Dendritic cell treated with granulocyte-macrophage colony-stimulating factor and Interleukin-4, amounts not matched to agents 40 ng/mL and 50 ng/mL, for 4 days (primary cell): Measurements from ENCODE around the gene TNFSF12.

ENCODE experiments used
- H3K27ac Mint-ChIP-seq: one replicate; pipeline ENCODE4 v1.8.0; 2022; ENCODE audit warnings: mild to moderate bottlenecking, mixed read lengths
- H3K27me3 Mint-ChIP-seq: one replicate; pipeline ENCODE4 v1.8.0; 2022; ENCODE audit warnings: mild to moderate bottlenecking, mixed read lengths
- H3K36me3 Mint-ChIP-seq: one replicate; pipeline ENCODE4 v1.8.0; 2022; ENCODE audit warnings: low read depth, mixed read lengths
- H3K4me1 Mint-ChIP-seq: one replicate; pipeline ENCODE4 v1.8.0; 2022; ENCODE audit warnings: low read depth, mixed read lengths
- H3K4me3 Mint-ChIP-seq: one replicate; pipeline ENCODE4 v1.8.0; 2022; ENCODE audit warnings: mild to moderate bottlenecking, moderate library complexity, mixed read lengths
- H3K9me3 Mint-ChIP-seq: one replicate; pipeline ENCODE4 v1.8.0; 2022; ENCODE audit warnings: mixed read lengths
- intact Hi-C: fragments of 100-400 bp; cut with micrococcal nuclease; formaldehyde crosslinking; loops from one replicate; pipeline ENCODE4 v1.15.0; 2022

TNFSF12 gene

DNA sequence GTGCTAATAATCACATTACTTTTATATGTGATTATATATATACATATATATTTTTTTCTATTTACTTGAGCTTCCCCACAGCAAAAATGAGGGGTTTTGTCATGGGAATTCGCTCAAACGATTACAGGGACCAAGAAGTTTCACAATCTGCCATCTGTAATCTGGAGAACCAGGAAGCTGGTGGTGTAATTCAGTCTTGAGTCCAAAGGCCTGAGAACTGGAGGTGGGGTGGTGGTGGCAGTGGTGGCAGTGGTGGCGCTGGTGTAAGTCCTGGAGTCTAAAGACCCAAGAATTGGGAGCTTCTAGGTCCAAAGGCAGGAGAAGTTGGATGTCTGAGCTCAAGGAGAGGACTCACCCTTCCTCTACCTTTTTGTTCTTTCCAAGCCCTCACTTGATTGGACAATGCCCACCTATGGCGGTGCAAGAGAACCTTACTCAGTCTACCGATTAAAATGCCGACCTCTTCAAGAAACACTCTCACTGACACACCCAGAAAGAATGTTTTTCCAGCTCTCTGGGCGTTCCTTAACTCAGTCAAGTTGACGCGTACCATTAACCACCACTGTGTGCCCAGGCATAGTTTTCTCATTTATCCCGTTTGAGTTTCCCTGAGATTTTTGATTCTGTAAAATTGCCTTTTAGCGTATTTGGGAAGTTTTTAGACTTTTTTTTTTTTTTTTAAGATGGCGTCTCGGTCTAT, 32.8 kb upstream of the TNFSF12 start:
- H3K36me3 Mint-ChIP-seq = peaks cover 37% of the 10 kb centered on the region
- H3K9me3 Mint-ChIP-seq = no peaks in the 10 kb centered on the region
- H3K27me3 Mint-ChIP-seq = no peaks in the 10 kb centered on the region
- H3K4me1 Mint-ChIP-seq = peaks cover 40% of the 10 kb centered on the region
- no peak overlapping the region for H3K4me3 Mint-ChIP-seq
- intact Hi-C loops = loop anchor here (2.0 kb wide), 1 partner anchor 73 kb away; no protein-coding TSS in a partner anchor
- H3K27ac Mint-ChIP-seq = peak overlapping the region; percentile 46

DNA sequence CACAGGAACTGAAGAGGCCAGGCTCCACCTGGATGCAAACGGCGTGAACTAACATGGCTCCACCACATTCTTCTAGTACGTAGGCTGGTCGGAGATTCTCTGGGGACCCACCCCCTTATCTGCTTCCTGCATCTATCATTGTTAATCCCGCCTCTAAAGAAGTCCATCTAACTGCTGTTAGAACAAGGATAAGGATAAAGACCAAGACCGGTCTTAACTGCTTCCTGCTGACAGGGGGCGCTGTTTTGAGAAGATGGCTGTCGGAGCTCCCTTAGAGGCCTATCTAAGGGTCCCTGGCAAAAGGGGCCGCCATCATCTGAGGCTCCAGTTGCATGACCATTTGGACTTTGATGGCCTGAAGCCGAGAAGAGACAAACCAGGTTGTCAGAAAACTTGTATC, 25.8 kb upstream of the TNFSF12 start:
- H3K27ac Mint-ChIP-seq = no peak overlapping the region
- H3K9me3 Mint-ChIP-seq = peaks cover 7% of the 10 kb centered on the region
- H3K36me3 Mint-ChIP-seq = no peaks in the 10 kb centered on the region
- intact Hi-C loops = loop anchor here (1.0 kb wide), 1 partner anchor 38 kb away; the partner anchor contains the start of gene SENP3
- H3K4me1 Mint-ChIP-seq = peaks cover 7% of the 10 kb centered on the region
- no peaks in the 10 kb centered on the region for H3K27me3 Mint-ChIP-seq
- H3K4me3 Mint-ChIP-seq = no peak overlapping the region

GRCh38 chr17:7528842-7529241, 20.0 kb upstream of the TNFSF12 start:
- H3K4me1 Mint-ChIP-seq = peaks cover 6% of the 10 kb centered on the region
- no peaks in the 10 kb centered on the region for H3K36me3 Mint-ChIP-seq
- no peak overlapping the region for H3K4me3 Mint-ChIP-seq
- H3K27ac Mint-ChIP-seq = no peak overlapping the region
- peaks cover 14% of the 10 kb centered on the region for H3K9me3 Mint-ChIP-seq
- H3K27me3 Mint-ChIP-seq = no peaks in the 10 kb centered on the region
- intact Hi-C loops = no loop called here

GRCh38 chr17:7530023-7530900, 18.6 kb upstream of the TNFSF12 start:
- Mint-ChIP-seq H3K4me1 (peaks cover 6% of the 10 kb centered on the region), H3K36me3 (no peaks in the 10 kb centered on the region), H3K27me3 (no peaks in the 10 kb centered on the region), H3K27ac (no peak overlapping the region), H3K4me3 (no peak overlapping the region), H3K9me3 (peaks cover 14% of the 10 kb centered on the region)
- intact Hi-C loops = no loop called here

- Mint-ChIP-seq H3K36me3 (no peaks in the 10 kb centered on the region), H3K4me3 (no peak overlapping the region), H3K27me3 (peaks cover 6% of the 10 kb centered on the region), H3K4me1 (no peaks in the 10 kb centered on the region), H3K9me3 (peaks cover 19% of the 10 kb centered on the region), H3K27ac (no peak overlapping the region)
- intact Hi-C loops = no loop called here
Measured at GRCh38 chr17:7538050-7538449, 10.8 kb upstream of the TNFSF12 start.

DNA sequence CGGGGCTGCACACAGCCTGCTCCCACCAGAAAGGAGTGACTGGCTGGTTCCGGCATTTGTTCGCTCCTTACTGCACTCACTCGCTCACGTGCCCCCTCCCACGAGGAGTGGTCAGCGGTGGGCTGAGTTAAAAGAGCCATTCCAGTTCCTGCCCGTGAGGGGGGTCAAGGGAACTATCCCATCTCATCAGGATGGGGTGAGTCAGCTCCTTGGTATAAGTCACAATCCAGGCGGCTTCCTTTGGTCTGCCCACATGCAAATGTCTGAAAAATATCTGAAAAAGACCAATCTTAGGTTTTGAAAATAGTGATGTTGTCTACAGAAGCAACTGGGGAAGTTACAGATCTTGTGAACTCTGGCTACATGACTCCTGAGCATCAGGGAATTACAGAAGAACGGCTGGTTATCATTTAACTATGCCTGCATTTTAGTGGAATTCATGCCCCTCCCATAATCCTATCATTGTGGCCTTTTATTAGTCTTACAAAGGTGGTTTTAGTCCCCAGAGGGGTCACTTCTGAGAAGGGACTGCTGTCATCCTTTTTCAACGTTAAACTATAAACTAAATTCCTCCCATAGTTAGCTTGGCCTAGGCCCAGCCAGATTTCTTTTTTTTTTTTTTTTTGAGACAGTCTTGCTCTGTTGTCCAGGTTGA, 9.8 kb upstream of the TNFSF12 start:
- no peaks in the 10 kb centered on the region for H3K4me1 Mint-ChIP-seq
- peaks cover 19% of the 10 kb centered on the region for H3K9me3 Mint-ChIP-seq
- H3K36me3 Mint-ChIP-seq = no peaks in the 10 kb centered on the region
- H3K27me3 Mint-ChIP-seq = peaks cover 6% of the 10 kb centered on the region
- intact Hi-C loops = no loop called here
- H3K27ac Mint-ChIP-seq = no peak overlapping the region
- no peak overlapping the region for H3K4me3 Mint-ChIP-seq

DNA sequence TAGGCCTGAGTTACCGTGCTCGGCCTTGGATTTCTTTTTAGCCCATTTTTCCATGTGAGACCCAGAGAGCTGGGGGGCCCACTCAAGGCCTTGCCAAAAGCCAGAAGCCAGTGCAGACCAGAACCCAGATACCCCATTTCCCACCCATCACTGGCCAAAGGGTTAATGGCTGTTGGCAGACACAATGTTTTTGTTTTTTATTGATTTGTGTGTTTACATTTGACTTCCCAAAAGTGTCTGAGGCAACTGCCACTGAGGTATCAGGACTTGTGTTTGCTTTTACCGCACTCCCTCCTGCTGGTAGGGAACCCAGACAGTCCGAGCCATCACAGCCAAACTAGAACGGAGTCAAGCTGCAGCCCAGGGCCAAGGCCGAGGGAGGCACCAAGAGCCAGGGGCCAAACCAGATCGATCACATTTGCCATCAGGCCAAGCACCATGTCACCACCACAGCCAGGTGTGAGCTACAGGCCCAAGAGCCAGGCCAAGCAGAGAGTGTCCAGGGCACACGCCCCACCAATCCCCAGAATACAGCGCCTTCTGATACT, 7.7 kb upstream of the TNFSF12 start:
- intact Hi-C loops = no loop called here
- no peak overlapping the region for H3K4me3 Mint-ChIP-seq
- H3K27ac Mint-ChIP-seq = no peak overlapping the region
- peaks cover 6% of the 10 kb centered on the region for H3K27me3 Mint-ChIP-seq
- no peaks in the 10 kb centered on the region for H3K36me3 Mint-ChIP-seq
- peaks cover 19% of the 10 kb centered on the region for H3K9me3 Mint-ChIP-seq
- no peaks in the 10 kb centered on the region for H3K4me1 Mint-ChIP-seq

GRCh38 chr17:7544911-7545310, 3.9 kb upstream of the TNFSF12 start:
- H3K27me3 Mint-ChIP-seq = peaks cover 5% of the 10 kb centered on the region
- H3K36me3 Mint-ChIP-seq = peaks cover 15% of the 10 kb centered on the region
- no peaks in the 10 kb centered on the region for H3K9me3 Mint-ChIP-seq
- no peak overlapping the region for H3K27ac Mint-ChIP-seq
- H3K4me3 Mint-ChIP-seq = no peak overlapping the region
- peaks cover 20% of the 10 kb centered on the region for H3K4me1 Mint-ChIP-seq
- intact Hi-C loops = no loop called here

- H3K27me3 Mint-ChIP-seq = peaks cover 5% of the 10 kb centered on the region
- H3K9me3 Mint-ChIP-seq = no peaks in the 10 kb centered on the region
- intact Hi-C loops = no loop called here
- H3K4me3 Mint-ChIP-seq = peak overlapping the region; percentile 80
- H3K36me3 Mint-ChIP-seq = peaks cover 43% of the 10 kb centered on the region
- H3K4me1 Mint-ChIP-seq = peaks cover 62% of the 10 kb centered on the region
- peak overlapping the region; percentile 86 for H3K27ac Mint-ChIP-seq
Measured at GRCh38 chr17:7549401-7550055, 670 bp downstream of the TNFSF12 start.

DNA sequence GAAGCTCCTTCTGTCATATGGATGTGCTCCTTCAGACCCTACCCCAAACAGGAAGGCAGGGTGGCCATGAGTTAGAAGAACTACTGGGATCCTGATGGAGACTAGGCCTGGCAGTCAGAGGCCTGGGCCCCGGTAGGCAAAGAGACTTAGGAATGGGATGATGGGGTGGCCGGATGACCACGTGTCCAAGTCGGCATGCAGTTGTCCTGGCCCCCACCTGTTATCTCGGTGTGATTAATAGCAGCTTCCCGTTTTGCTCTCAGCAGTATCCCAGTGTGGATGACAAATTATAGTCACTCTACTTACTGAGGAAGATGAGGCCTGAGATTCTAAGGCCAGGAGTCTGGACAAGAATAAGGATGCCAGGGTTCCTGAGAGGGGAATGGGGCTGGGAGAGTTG, 1.5 kb downstream of the TNFSF12 start:
- peaks cover 71% of the 10 kb centered on the region for H3K4me1 Mint-ChIP-seq
- peaks cover 51% of the 10 kb centered on the region for H3K36me3 Mint-ChIP-seq
- H3K27me3 Mint-ChIP-seq = peaks cover 5% of the 10 kb centered on the region
- H3K27ac Mint-ChIP-seq = peak overlapping the region; percentile 86
- no peaks in the 10 kb centered on the region for H3K9me3 Mint-ChIP-seq
- intact Hi-C loops = no loop called here
- peak overlapping the region; percentile 80 for H3K4me3 Mint-ChIP-seq

- H3K9me3 Mint-ChIP-seq = no peaks in the 10 kb centered on the region
- peaks cover 58% of the 10 kb centered on the region for H3K36me3 Mint-ChIP-seq
- intact Hi-C loops = no loop called here
- H3K27me3 Mint-ChIP-seq = peaks cover 5% of the 10 kb centered on the region
- H3K4me3 Mint-ChIP-seq = peak overlapping the region; percentile 22
- H3K27ac Mint-ChIP-seq = peak overlapping the region; percentile 86
- peaks cover 81% of the 10 kb centered on the region for H3K4me1 Mint-ChIP-seq
Measured at GRCh38 chr17:7551396-7551795, 2.5 kb downstream of the TNFSF12 start.

DNA sequence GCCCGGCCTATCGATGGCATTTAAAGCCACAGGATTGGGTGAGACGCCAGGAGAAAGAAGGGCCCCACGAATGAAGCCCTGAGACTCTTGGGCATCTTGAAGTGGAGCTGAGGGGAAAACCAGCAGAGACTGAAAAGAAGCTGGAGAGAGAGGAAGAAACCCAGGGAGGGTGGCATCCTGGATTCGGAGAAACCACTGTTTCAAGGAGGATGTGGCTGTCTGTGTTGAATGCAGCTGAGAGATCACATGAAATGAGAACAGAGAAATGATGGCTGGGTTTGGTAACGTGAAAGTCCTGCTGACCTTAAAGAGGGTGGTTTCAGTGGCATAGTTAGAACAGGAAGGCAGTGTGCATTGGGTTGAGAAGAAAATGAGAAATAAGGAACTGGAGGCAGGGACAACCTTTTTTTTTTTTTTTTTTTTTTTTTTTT, 3.8 kb downstream of the TNFSF12 start:
- Mint-ChIP-seq H3K4me3 (peak overlapping the region; percentile 27), H3K36me3 (peaks cover 70% of the 10 kb centered on the region), H3K4me1 (peaks cover 91% of the 10 kb centered on the region), H3K27ac (peak overlapping the region; percentile 86), H3K27me3 (peaks cover 1% of the 10 kb centered on the region), H3K9me3 (no peaks in the 10 kb centered on the region)
- intact Hi-C loops = no loop called here

DNA sequence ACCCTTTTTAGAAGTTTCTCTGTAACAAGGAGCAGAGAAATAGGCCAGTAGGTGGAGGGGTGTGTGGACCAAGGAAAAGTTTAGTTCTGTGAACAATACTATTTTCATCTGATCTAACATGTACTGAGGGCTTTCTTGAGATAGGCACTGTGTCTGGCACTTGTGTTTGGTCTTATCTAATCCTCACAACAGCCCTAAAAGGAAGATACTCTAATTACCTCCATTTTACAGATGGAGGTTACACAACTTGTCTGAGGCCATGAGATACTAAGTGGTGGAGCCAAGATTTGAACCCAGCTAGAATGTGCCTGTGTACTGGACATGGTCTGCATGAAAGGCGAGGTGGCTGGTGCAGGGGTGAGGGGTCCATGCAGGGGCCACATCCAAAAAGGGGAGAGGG, 4.5 kb downstream of the TNFSF12 start:
- no peaks in the 10 kb centered on the region for H3K27me3 Mint-ChIP-seq
- peaks cover 74% of the 10 kb centered on the region for H3K36me3 Mint-ChIP-seq
- H3K4me1 Mint-ChIP-seq = peaks cover 90% of the 10 kb centered on the region
- no peaks in the 10 kb centered on the region for H3K9me3 Mint-ChIP-seq
- intact Hi-C loops = no loop called here
- peak overlapping the region; percentile 44 for H3K4me3 Mint-ChIP-seq
- H3K27ac Mint-ChIP-seq = peak overlapping the region; percentile 86
